G401.6 (cell line): ENCODE data around the gene GLDN.

Experiments
- FAIRE-seq: peaks from 2 replicates; lab custom pipeline; 2012; peaks lifted over from hg19 to GRCh38; lab: Jason Lieb, UNC

GLDN gene

GRCh38 chr15:51322621-51323296 lies 18.7 kb upstream of the GLDN start:
- no peak for FAIRE-seq

- FAIRE-seq = no peak
Observed at GRCh38 chr15:51323749-51324148, 17.7 kb upstream of the GLDN start.

GRCh38 chr15:51325167-51325566 lies 16.3 kb upstream of the GLDN start:
- no peak for FAIRE-seq

GRCh38 chr15:51327081-51327480 lies 14.4 kb upstream of the GLDN start:
- no peak for FAIRE-seq

- no peak for FAIRE-seq
Observed at GRCh38 chr15:51328926-51329325, 12.5 kb upstream of the GLDN start.

- FAIRE-seq = no peak
Observed at GRCh38 chr15:51331141-51331540, 10.3 kb upstream of the GLDN start.

- FAIRE-seq = no peak
Observed at GRCh38 chr15:51332206-51333147, 9.0 kb upstream of the GLDN start.

- no peak for FAIRE-seq
Observed at GRCh38 chr15:51333571-51333970, 7.9 kb upstream of the GLDN start.

- FAIRE-seq = no peak
Observed at GRCh38 chr15:51334011-51334451, 7.4 kb upstream of the GLDN start.

- FAIRE-seq = no peak
Observed at GRCh38 chr15:51335087-51335486, 6.4 kb upstream of the GLDN start.

- no peak for FAIRE-seq
Observed at GRCh38 chr15:51335538-51336410, 5.7 kb upstream of the GLDN start.

GRCh38 chr15:51338496-51338895 lies 3.0 kb upstream of the GLDN start, which contains the start of gene CYP19A1:
Gene CYP19A1 (minus strand): TSS chr15:51338596. CDS start chr15:51242912, 95,684 bp downstream.
- no peak for FAIRE-seq

GRCh38 chr15:51342227-51342999 lies 958 bp downstream of the GLDN start:
- FAIRE-seq = no peak

- FAIRE-seq = no peak
Observed at GRCh38 chr15:51343466-51343865, 2.0 kb downstream of the GLDN start.

- FAIRE-seq = no peak
Observed at GRCh38 chr15:51346136-51346535, 4.7 kb downstream of the GLDN start.

- no peak for FAIRE-seq
Observed at GRCh38 chr15:51348688-51349087, 7.2 kb downstream of the GLDN start.

GRCh38 chr15:51349156-51349844 lies 7.8 kb downstream of the GLDN start:
- FAIRE-seq = no peak

GRCh38 chr15:51350723-51351122 lies 9.3 kb downstream of the GLDN start:
- no peak for FAIRE-seq

- no peak for FAIRE-seq
Observed at GRCh38 chr15:51353976-51354375, 12.5 kb downstream of the GLDN start.

- no peak for FAIRE-seq
Observed at GRCh38 chr15:51355096-51355495, 13.6 kb downstream of the GLDN start.

- FAIRE-seq = no peak
Observed at GRCh38 chr15:51356147-51356546, 14.7 kb downstream of the GLDN start.
